ENCODE results near the gene SEC14L5.
"Not testable (repeated sequence)": the region's sequence is repeated elsewhere in the genome, so short reads cannot be mapped to it uniquely, and the experiment has no call there.

SEC14L5 gene

GRCh38 chr16:5036228-5037156 lies 78.4 kb downstream of the SEC14L5 start:
- DNase-seq (ENCODE audit: low read depth): no peak

- DNase-seq (ENCODE audit: low read depth): no peak
These were observed 82.3 kb downstream of the SEC14L5 start for GRCh38 chr16:5040451-5040850.

GRCh38 chr16:5041600-5042133 lies 83.5 kb downstream of the SEC14L5 start:
- no peak for DNase-seq (ENCODE audit: low read depth)

- no peak for DNase-seq (ENCODE audit: low read depth)
These were observed 84.5 kb downstream of the SEC14L5 start for GRCh38 chr16:5042574-5043171.

GRCh38 chr16:5044011-5044540 lies 85.9 kb downstream of the SEC14L5 start:
- no peak for DNase-seq (ENCODE audit: low read depth)

GRCh38 chr16:5044581-5044980 lies 86.5 kb downstream of the SEC14L5 start:
- DNase-seq (ENCODE audit: low read depth): not testable (repeated sequence)

- no peak for DNase-seq (ENCODE audit: low read depth)
These were observed 87.5 kb downstream of the SEC14L5 start for GRCh38 chr16:5045499-5046115.

- no peak for DNase-seq (ENCODE audit: low read depth)
These were observed 88.8 kb downstream of the SEC14L5 start for GRCh38 chr16:5046914-5047313.

GRCh38 chr16:5054876-5055865 lies 97.0 kb downstream of the SEC14L5 start:
- no peak for DNase-seq (ENCODE audit: low read depth)

GRCh38 chr16:5056352-5056751 lies 98.2 kb downstream of the SEC14L5 start:
- DNase-seq (ENCODE audit: low read depth): peak; percentile 4

GRCh38 chr16:5058476-5058875 lies 100.3 kb downstream of the SEC14L5 start:
- no peak for DNase-seq (ENCODE audit: low read depth)

- DNase-seq (ENCODE audit: low read depth): no peak
These were observed 101.4 kb downstream of the SEC14L5 start for GRCh38 chr16:5059386-5060072.

GRCh38 chr16:5060073-5060641 lies 102.0 kb downstream of the SEC14L5 start:
- no peak for DNase-seq (ENCODE audit: low read depth)

GRCh38 chr16:5062051-5062450 lies 103.9 kb downstream of the SEC14L5 start:
- no peak for DNase-seq (ENCODE audit: low read depth)

- no peak for DNase-seq (ENCODE audit: low read depth)
These were observed 104.9 kb downstream of the SEC14L5 start for GRCh38 chr16:5062790-5063765.

- no peak for DNase-seq (ENCODE audit: low read depth)
These were observed 106.8 kb downstream of the SEC14L5 start for GRCh38 chr16:5064915-5065314.

GRCh38 chr16:5065326-5065725 lies 107.2 kb downstream of the SEC14L5 start:
- no peak for DNase-seq (ENCODE audit: low read depth)

GRCh38 chr16:5065813-5066212 lies 107.7 kb downstream of the SEC14L5 start, which contains the start of gene C16orf89:
C16orf89 (minus strand) TSS chr16:5065956; CDS start chr16:5065908, 48 bp downstream.
- no peak for DNase-seq (ENCODE audit: low read depth)

GRCh38 chr16:5066511-5066910 lies 108.4 kb downstream of the SEC14L5 start:
- no peak for DNase-seq (ENCODE audit: low read depth)

Measured in T follicular helper cell (primary cell).